Measurements from ENCODE around the gene GAS2L1. TPM values are rescaled to one million over a fixed set of nuclear protein-coding genes. Genes with fewer than 3 reads are reported as not detected.

The GAS2L1 gene
- total RNA-seq, 1 experiment from 2014 or later, result 22.7 TPM

DNA sequence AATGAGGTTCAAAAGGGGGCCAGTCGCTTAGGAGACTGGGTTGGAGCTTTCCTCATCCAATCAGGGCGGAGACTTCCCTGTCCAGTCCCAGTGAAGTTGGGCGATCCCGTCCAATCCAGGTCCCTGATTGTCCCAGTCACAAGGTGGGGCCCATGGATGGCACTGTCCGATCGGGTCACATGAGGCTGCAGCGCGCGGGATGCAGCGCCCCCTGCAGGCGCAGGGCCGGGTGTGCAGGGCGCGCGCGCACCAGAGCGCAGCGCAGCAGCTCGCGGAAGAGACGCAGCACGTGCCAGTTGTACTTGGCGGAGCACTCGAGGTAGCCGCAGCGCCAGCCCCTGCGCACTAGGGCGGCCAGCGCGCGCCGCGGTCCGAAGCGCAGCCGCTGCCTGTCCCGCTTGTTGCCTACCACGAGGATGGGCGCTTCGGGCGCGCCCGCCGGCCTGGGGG is 6.7 kb downstream of the GAS2L1 start:
- peaks cover 32% of the 10 kb centered on the region for H3K27me3 ChIP-seq (replicated peaks; ENCODE audit: insufficient read depth, low read depth, low read length, poor library complexity)
- H3K27ac ChIP-seq (ENCODE audit: low read depth, low read length, poor library complexity, severe bottlenecking), result no peak overlapping the region
- no TSS peak for BruUV-seq (replicated peaks)
- intact Hi-C loops (cut with micrococcal nuclease; ENCODE audit: unreplicated experiment), result no loop called here
- no peaks in the 10 kb centered on the region for H3K36me3 ChIP-seq (ENCODE audit: insufficient read depth, low read length, poor library complexity, severe bottlenecking)
- no peak overlapping the region for H3K4me3 ChIP-seq (ENCODE audit: low read depth, low read length, poor library complexity, severe bottlenecking)
- ChIA-PET CTCF (no interaction called here), POLR2A (ENCODE audit: low non-redundant PET) (no interaction called here)
- no peak for DNase-seq (ENCODE audit: low spot score)
- H3K4me1 ChIP-seq (ENCODE audit: insufficient read depth, low read length, poor library complexity, severe bottlenecking), result peaks cover 20% of the 10 kb centered on the region
- no peaks in the 10 kb centered on the region for H3K9me3 ChIP-seq (ENCODE audit: low read depth, low read length, poor library complexity, severe bottlenecking)
- no peak for TF ChIP-seq EZH2 (IDR thresholded peaks at IDR 0.05; ENCODE audit: borderline replicate concordance, low read depth, low read length, poor library complexity, severe bottlenecking)
- TF ChIP-seq, protein P1, sequence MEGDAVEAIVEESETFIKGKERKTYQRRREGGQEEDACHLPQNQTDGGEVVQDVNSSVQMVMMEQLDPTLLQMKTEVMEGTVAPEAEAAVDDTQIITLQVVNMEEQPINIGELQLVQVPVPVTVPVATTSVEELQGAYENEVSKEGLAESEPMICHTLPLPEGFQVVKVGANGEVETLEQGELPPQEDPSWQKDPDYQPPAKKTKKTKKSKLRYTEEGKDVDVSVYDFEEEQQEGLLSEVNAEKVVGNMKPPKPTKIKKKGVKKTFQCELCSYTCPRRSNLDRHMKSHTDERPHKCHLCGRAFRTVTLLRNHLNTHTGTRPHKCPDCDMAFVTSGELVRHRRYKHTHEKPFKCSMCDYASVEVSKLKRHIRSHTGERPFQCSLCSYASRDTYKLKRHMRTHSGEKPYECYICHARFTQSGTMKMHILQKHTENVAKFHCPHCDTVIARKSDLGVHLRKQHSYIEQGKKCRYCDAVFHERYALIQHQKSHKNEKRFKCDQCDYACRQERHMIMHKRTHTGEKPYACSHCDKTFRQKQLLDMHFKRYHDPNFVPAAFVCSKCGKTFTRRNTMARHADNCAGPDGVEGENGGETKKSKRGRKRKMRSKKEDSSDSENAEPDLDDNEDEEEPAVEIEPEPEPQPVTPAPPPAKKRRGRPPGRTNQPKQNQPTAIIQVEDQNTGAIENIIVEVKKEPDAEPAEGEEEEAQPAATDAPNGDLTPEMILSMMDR (conservative IDR thresholded peaks at IDR 0.05; ENCODE audit: low read depth, low read length), result peak; percentile 73

DNA sequence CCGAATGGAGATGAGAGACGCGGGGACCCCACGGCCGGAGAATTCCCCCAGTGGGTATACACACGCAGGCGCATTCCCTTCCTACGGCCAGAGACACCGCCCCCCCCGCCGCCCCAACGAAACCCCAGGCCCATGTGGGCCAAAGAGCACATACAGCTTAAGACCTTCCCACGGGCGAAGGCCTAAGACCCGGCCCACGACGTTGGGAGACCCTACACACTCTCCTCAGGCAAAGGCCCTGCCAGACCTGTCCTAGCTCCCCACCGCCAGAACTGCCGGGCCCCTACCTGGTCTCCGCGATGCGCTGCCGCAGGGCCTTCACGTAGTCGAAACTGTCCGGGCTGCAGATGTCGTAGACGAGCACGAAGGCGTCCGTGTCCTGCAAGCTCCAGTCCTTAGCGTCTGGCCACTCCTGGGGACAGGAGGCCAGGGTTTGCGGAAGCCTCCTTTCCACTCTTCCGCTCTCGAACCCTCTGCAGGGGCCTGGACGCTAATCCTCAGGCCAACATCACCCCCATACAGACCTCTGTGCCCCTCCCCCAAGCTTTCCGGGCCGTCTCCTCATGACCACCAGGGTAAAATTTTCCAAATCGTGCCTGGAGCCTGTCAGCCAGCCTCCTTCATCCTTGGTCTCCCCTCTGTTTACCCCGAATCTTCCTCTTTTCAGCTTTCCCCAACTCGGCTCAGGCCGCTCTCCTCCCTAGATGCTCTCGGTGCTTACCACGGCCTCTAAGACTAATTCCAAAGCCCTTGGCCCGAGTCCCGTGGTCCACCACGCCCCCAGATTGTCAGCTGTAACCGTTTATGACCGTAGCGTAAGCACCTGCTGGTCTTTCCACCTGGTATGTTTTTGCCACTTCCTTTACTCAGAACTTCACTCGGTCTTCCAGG is 7.4 kb downstream of the GAS2L1 start:
- POLR2A ChIA-PET (ENCODE audit: low non-redundant PET), result no interaction called here
- Histone ChIP-seq H3K36me3 (ENCODE audit: insufficient read depth, low read length, poor library complexity, severe bottlenecking) (no peaks in the 10 kb centered on the region), H3K4me1 (ENCODE audit: insufficient read depth, low read length, poor library complexity, severe bottlenecking) (peaks cover 18% of the 10 kb centered on the region), H3K9me3 (ENCODE audit: low read depth, low read length, poor library complexity, severe bottlenecking) (no peaks in the 10 kb centered on the region), H3K4me3 (ENCODE audit: low read depth, low read length, poor library complexity, severe bottlenecking) (no peak overlapping the region), H3K27me3 (replicated peaks; ENCODE audit: insufficient read depth, low read depth, low read length, poor library complexity) (peaks cover 32% of the 10 kb centered on the region), H3K27ac (ENCODE audit: low read depth, low read length, poor library complexity, severe bottlenecking) (no peak overlapping the region)
- DNase-seq (ENCODE audit: low spot score), result no peak
- TF ChIP-seq, protein P1 (conservative IDR thresholded peaks at IDR 0.05; ENCODE audit: low read depth, low read length), result no peak
- no peak for TF ChIP-seq EZH2 (IDR thresholded peaks at IDR 0.05; ENCODE audit: borderline replicate concordance, low read depth, low read length, poor library complexity, severe bottlenecking)
- intact Hi-C loops (cut with micrococcal nuclease; ENCODE audit: unreplicated experiment), result no loop called here
- no TSS peak for BruUV-seq (replicated peaks)
- CTCF ChIA-PET, result interaction anchor here (0.6 kb wide), 1 partner anchor 45 kb away, joined by 3 read pairs; no protein-coding TSS in a partner anchor

DNA sequence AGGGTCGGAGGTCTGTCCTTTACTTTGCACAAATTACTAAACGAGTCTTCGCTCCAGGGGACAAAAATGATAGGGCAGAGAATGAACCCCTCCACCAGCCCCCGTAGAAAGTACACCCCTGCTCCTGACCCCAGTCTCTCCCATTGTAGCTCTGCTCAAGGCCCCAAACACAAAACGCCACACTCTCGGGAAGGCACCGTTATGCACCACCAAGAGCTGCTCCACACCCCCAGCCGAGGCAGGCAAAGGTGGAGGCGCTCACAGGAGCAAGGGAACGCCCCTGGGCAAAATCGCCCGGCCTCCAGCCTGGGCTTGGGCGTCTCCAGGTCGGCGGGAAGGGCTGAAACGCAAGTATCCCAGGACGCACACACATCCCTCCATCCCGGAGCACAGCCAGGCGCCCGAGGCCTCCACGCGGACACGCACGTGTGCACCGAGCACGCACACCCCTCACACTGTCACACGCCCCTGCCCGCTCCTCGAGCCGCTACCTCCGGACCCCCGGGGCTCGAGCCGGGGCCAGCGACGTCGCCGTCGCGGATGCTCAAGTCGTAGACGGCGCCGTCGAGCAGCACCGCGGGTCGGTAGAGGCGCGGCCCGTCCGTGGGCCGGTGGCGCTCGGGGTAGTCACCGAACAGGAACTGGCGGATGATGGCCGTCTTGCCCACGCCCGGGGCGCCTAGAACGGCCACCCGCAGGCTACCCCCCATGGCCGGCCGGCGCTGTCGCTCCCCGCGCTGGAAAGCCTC is 8.3 kb downstream of the GAS2L1 start:
- Histone ChIP-seq H3K4me1 (ENCODE audit: insufficient read depth, low read length, poor library complexity, severe bottlenecking) (peaks cover 18% of the 10 kb centered on the region), H3K4me3 (ENCODE audit: low read depth, low read length, poor library complexity, severe bottlenecking) (peak overlapping the region; percentile 33), H3K9me3 (ENCODE audit: low read depth, low read length, poor library complexity, severe bottlenecking) (no peaks in the 10 kb centered on the region), H3K27me3 (replicated peaks; ENCODE audit: insufficient read depth, low read depth, low read length, poor library complexity) (peaks cover 32% of the 10 kb centered on the region), H3K36me3 (ENCODE audit: insufficient read depth, low read length, poor library complexity, severe bottlenecking) (no peaks in the 10 kb centered on the region), H3K27ac (ENCODE audit: low read depth, low read length, poor library complexity, severe bottlenecking) (no peak overlapping the region)
- DNase-seq (ENCODE audit: low spot score), result no peak
- no peak for TF ChIP-seq EZH2 (IDR thresholded peaks at IDR 0.05; ENCODE audit: borderline replicate concordance, low read depth, low read length, poor library complexity, severe bottlenecking)
- TF ChIP-seq, protein P1 (conservative IDR thresholded peaks at IDR 0.05; ENCODE audit: low read depth, low read length), result no peak
- BruUV-seq (replicated peaks), result no TSS peak
- intact Hi-C loops (cut with micrococcal nuclease; ENCODE audit: unreplicated experiment), result no loop called here
- ChIA-PET CTCF (no interaction called here), POLR2A (ENCODE audit: low non-redundant PET) (interaction anchor here (0.5 kb wide), 1 partner anchor 41 kb away, joined by 3 read pairs; no protein-coding TSS in a partner anchor)

All from A673 (cell line).